K562 (cell line): ENCODE data around the gene STK24. TPM values are rescaled to one million over a fixed set of nuclear protein-coding genes. Genes with fewer than 3 reads are reported as not detected.
A peak's percentile ranks its signal among the peaks of the same experiment; 100 is the strongest.

Source experiments
- ARID1B ChIP-seq: fragments of 450-650 bp; IDR thresholded peaks from 2 replicates; pipeline ENCODE4 v1.6.1; 2016; ENCODE audit warnings: antibody characterized with exemption, mild to moderate bottlenecking, inconsistent platforms
- CEBPB ChIP-seq: fragments of 450-650 bp; IDR thresholded peaks from 2 replicates; pipeline ENCODE4 v1.6.1; 2016; ENCODE audit warnings: missing genetic modification characterization, missing compliant biosample characterization
- DPF2 ChIP-seq: fragments of 450-650 bp; IDR thresholded peaks from 2 replicates; pipeline ENCODE4 v1.6.1; 2016
- ELF2 ChIP-seq: fragments of 250-450 bp; sonication (Bioruptor Pico); IDR thresholded peaks from 2 replicates; pipeline ENCODE4 v1.5.0; 2021; ENCODE audit warnings: mild to moderate bottlenecking
- ESRRA ChIP-seq: fragments of 450-650 bp; IDR thresholded peaks from 2 replicates; pipeline ENCODE4 v1.6.1; 2014; ENCODE audit warnings: low read depth, mild to moderate bottlenecking, moderate library complexity, borderline replicate concordance
- GABPA ChIP-seq: fragments of 200-800 bp; sonication (Bioruptor generic); conservative IDR thresholded peaks from 2 replicates; pipeline ENCODE4 v1.6.1; 2016; ENCODE audit warnings: low read depth, missing genetic modification characterization, missing compliant biosample characterization
- HDAC1 ChIP-seq, 2 experiments: fragments of 450-650 bp; IDR thresholded peaks; 2 replicates each; pipeline ENCODE4 v1.6.1; 2016 to 2017; ENCODE audit warnings: inconsistent platforms in 1 of 2, mild to moderate bottlenecking in 1 of 2, moderate library complexity in 1 of 2
- HMBOX1 ChIP-seq: sonication (generic); IDR thresholded peaks from 2 replicates; pipeline ENCODE4 v1.6.1; 2016
- JUND ChIP-seq, 2 experiments: IDR thresholded peaks; 2 replicates in 1 of 2; 3 replicates in 1 of 2; pipeline ENCODE4 v1.6.1; 2011; ENCODE audit warnings: borderline replicate concordance in 2 of 2, low read depth in 2 of 2, low read length in 2 of 2, improper control_type of control experiment in 1 of 2, missing biosample characterization in 1 of 2, missing genetic modification characterization in 1 of 2, missing genetic modification reagents in 1 of 2
- NELFE ChIP-seq: IDR thresholded peaks from 2 replicates; pipeline ENCODE4 v1.6.1; 2011; ENCODE audit warnings: mild to moderate bottlenecking; ENCODE audit not compliant: insufficient read depth, insufficient read length
- PYGO2 ChIP-seq: fragments of 450-650 bp; IDR thresholded peaks from 2 replicates; pipeline ENCODE4 v1.6.1; 2016; ENCODE audit warnings: mild to moderate bottlenecking, missing genetic modification characterization, moderate library complexity, missing compliant biosample characterization
- SAFB2 ChIP-seq: fragments of 200-400 bp; formaldehyde crosslinking; IDR thresholded peaks from 2 replicates; pipeline ENCODE4 v1.6.1; 2018; ENCODE audit warnings: borderline replicate concordance, low read length, low read depth, moderate library complexity; ENCODE audit not compliant: severe bottlenecking
- SP1 ChIP-seq: sonication (generic); formaldehyde crosslinking; IDR thresholded peaks from 2 replicates; pipeline ENCODE4 v1.8.1; 2022; ENCODE audit warnings: mild to moderate bottlenecking, missing genetic modification reagents
- TCF3 ChIP-seq: sonication (generic); formaldehyde crosslinking; IDR thresholded peaks from 2 replicates; pipeline ENCODE4 v1.4.0; 2020; ENCODE audit warnings: mild to moderate bottlenecking, missing genetic modification reagents
- ZBTB9 ChIP-seq: fragments of 450-650 bp; formaldehyde crosslinking; IDR thresholded peaks from 2 replicates; pipeline ENCODE4 v1.4.0; 2020; ENCODE audit warnings: mild to moderate bottlenecking, moderate library complexity
- ZNF311 ChIP-seq: fragments of 250-450 bp; sonication (Bioruptor Pico); IDR thresholded peaks from 2 replicates; pipeline ENCODE4 v1.4.0; 2020; ENCODE audit warnings: mild to moderate bottlenecking, moderate library complexity
- ZNF398 ChIP-seq: fragments of 250-450 bp; sonication (Bioruptor Pico); IDR thresholded peaks from 2 replicates; pipeline ENCODE4 v1.8.0; 2021; ENCODE audit warnings: moderate library complexity, mild to moderate bottlenecking, inconsistent platforms
- ZNF717 ChIP-seq: fragments of 250-450 bp; sonication (Bioruptor Pico); IDR thresholded peaks from 2 replicates; pipeline ENCODE4 v1.5.0; 2021
- polyA plus RNA-seq, 8 experiments: library from polyadenylated mRNA; depleted of rRNA in 4 of 8; stranded (reverse) in 5 of 8; unstranded in 3 of 8; fragments of >200 nt; fragmentation: Nextera tagmentation in 2 of 8; fragmentation: Illumina TruSeq in 1 of 8; extraction: Ambion mirVana in 2 of 8; extraction: Trizol in 1 of 8; gene quantifications; 2 replicates each; pipeline versions ENCODE4 v1.2.1 to v1.2.3, GENCODE V29; 2011 to 2014; ENCODE audit warnings: inconsistent platforms in 1 of 8, missing spikeins in 1 of 8
- total RNA-seq, 7 experiments: library from RNA; depleted of rRNA in 6 of 7; stranded (reverse); fragments of >200 nt in 6 of 7; fragmentation: Illumina TruSeq in 2 of 7; extraction: Trizol in 2 of 7; gene quantifications; 2 replicates each; pipeline versions ENCODE4 v1.2.1 to v1.2.3, GENCODE V29; 2011 to 2021; ENCODE audit warnings: low replicate concordance in 1 of 7
- TF ChIP-seq, protein P1 (sequence below): sonication (generic); formaldehyde crosslinking; IDR thresholded peaks from 2 replicates; pipeline ENCODE4 v1.8.0; 2022; ENCODE audit warnings: missing genetic modification reagents, mild to moderate bottlenecking, moderate library complexity, borderline replicate concordance

STK24 gene
- total and polyA plus RNA-seq, 9 of the 15 experiments (the other 6 are each of a cell fraction or from before 2014, with no cell fraction given): 3.8 to 78.4 (median 28.2) TPM

DNA sequence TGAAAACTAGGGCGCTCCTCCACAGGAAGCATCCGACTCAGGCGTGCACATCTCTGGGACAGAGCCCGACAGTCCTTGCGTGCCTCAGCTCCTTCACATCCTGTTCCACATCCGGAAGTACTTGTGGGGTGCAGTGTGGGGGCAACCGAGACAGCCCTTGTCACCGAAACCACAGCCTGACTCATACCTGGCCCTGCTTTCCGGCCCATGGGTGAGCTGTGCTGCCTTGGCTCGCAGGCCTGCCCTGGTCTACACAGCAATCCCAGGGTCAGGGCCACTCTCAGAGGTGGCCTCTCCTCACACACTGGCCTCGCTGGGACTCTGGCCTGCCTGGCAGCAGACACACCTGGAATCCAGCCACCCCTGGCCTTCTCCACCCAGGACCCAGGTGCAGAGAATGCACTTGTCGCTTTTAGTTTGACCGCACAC is 100.4 kb downstream of the STK24 start (continued):
- TF ChIP-seq ELF2 (CRISPR knock-in tag) (0 out of 2 replicates have a peak, but pooled peaks have one; percentile 30), ZNF717 (CRISPR knock-in tag) (no peak), HDAC1 (IDR thresholded peaks at IDR 0.05) (no peak), ZNF398 (CRISPR knock-in tag) (no peak), JUND (IDR thresholded peaks at IDR 0.05; ENCODE audit: borderline replicate concordance, low read depth, low read length) (peak; percentile 88), JUND (tag; IDR thresholded peaks at IDR 0.05; ENCODE audit: borderline replicate concordance, low read depth, low read length) (peak; percentile 82; the same call in 2 of the 3 replicates), HMBOX1 (no peak), ARID1B (peak; percentile 69), CEBPB (tag) (no peak), ESRRA (peak; percentile 67; the same call in 1 of the 2 replicates), GABPA (tag) (peak; percentile 87), SAFB2 (no peak), PYGO2 (tag) (no peak), DPF2 (peak; percentile 40; the same call in 1 of the 2 replicates), TCF3 (CRISPR knock-in tag) (peak; percentile 24; the same call in 1 of the 2 replicates), SP1 (no peak), NELFE (no peak), ZNF311 (CRISPR knock-in tag) (no peak), ZBTB9 (no peak)
- TF ChIP-seq, protein P1, sequence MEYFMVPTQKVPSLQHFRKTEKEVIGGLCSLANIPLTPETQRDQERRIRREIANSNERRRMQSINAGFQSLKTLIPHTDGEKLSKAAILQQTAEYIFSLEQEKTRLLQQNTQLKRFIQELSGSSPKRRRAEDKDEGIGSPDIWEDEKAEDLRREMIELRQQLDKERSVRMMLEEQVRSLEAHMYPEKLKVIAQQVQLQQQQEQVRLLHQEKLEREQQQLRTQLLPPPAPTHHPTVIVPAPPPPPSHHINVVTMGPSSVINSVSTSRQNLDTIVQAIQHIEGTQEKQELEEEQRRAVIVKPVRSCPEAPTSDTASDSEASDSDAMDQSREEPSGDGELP: peak; percentile 50; the same call in 1 of the 2 replicates
